ENCODE measurements around the gene ARHGDIB. TPM values are rescaled to one million over a fixed set of nuclear protein-coding genes. Genes with fewer than 3 reads are reported as not detected.

Gene ARHGDIB
- total and polyA plus RNA-seq, 2 of the 4 experiments (the other 2 are of a cell fraction) = 24.9 to 30.7 TPM

GRCh38 chr12:14892726-14893505 is 68.5 kb downstream of the ARHGDIB start:
- ChIA-PET CTCF (interaction anchor here (0.7 to 1.2 kb wide), 2 partner anchors 40 to 47 kb away, joined by 3 to 4 read pairs; no protein-coding TSS in a partner anchor), POLR2A (ENCODE audit: unreplicated experiment) (interaction anchor here (0.7 kb wide), 1 partner anchor 20 kb away, joined by 9 read pairs; no protein-coding TSS in a partner anchor)
- Histone ChIP-seq H4K5ac (ENCODE audit: low read depth, low read length) (no peak overlapping the region), H2BK20ac (ENCODE audit: low read depth, low read length) (no peak overlapping the region), H3K9ac (ENCODE audit: low read depth, low read length) (no peak overlapping the region), H2AK5ac (ENCODE audit: low read depth, low read length) (no peak overlapping the region), H3K4me1 (ENCODE audit: control insufficient read depth, insufficient read depth, low read length) (peaks cover 2% of the 10 kb centered on the region), H3K27me3 (ENCODE audit: control insufficient read depth, insufficient read depth, low read length) (peaks cover 4% of the 10 kb centered on the region), H2BK5ac (ENCODE audit: low read depth, low read length, poor library complexity, severe bottlenecking) (no peak overlapping the region), H3K9me1 (ENCODE audit: insufficient read depth, low read length) (no peaks in the 10 kb centered on the region), H3K36me3 (ENCODE audit: control insufficient read depth, insufficient read depth, low read length) (no peaks in the 10 kb centered on the region), H4K20me1 (ENCODE audit: insufficient read depth, low read length) (no peaks in the 10 kb centered on the region), H2AFZ (replicated peaks; ENCODE audit: low read length, poor library complexity) (no peak overlapping the region), H3K4ac (ENCODE audit: low read depth, low read length) (no peak overlapping the region), H2BK120ac (ENCODE audit: low read depth, low read length) (no peak overlapping the region), H4K8ac (ENCODE audit: low read depth in 2 of 2, low read length in 2 of 2) (no peak overlapping the region), H3K56ac (ENCODE audit: extremely low read depth, insufficient read depth, low read length) (no peak overlapping the region), H3K9me3 (ENCODE audit: control insufficient read depth, insufficient read depth, low read length) (no peaks in the 10 kb centered on the region), H3K14ac (replicated peaks; ENCODE audit: low read depth, low read length) (no peak overlapping the region), H3K79me1 (ENCODE audit: low read depth in 1 of 2, low read length in 2 of 2) (no peaks in the 10 kb centered on the region), H2AK9ac (replicated peaks; ENCODE audit: low read depth, low read length, poor library complexity) (no peak overlapping the region), H3K18ac (ENCODE audit: low read depth, low read length) (peak overlapping the region; percentile 2; the same call in 1 of the 2 replicates), H4K91ac (ENCODE audit: insufficient read depth, low read depth, low read length) (no peak overlapping the region), H3K4me3 (ENCODE audit: insufficient read depth, low read depth, low read length) (no peak overlapping the region), H3K4me2 (ENCODE audit: low read depth, low read length) (no peak overlapping the region), H2BK15ac (ENCODE audit: low read depth, low read length) (no peak overlapping the region), H3K23ac (ENCODE audit: low read depth, low read length) (no peak overlapping the region), H3K27ac (ENCODE audit: insufficient read depth, low read length) (no peak overlapping the region)
- ATAC-seq (ENCODE audit: low read depth) = 0 out of 2 replicates have a peak, but pooled peaks have one; percentile 33
- in situ Hi-C loops (cut with MboI; ENCODE audit: low sequenced_read_pairs) (no loop called here), dilution Hi-C loops (cut with HindIII; ENCODE audit: low sequenced_read_pairs, unreplicated experiment) (no loop called here), intact Hi-C loops (cut with micrococcal nuclease) (no loop called here)
- no TSS peak for BruUV-seq (replicated peaks)
- TF ChIP-seq MAZ (IDR thresholded peaks at IDR 0.05; ENCODE audit: borderline replicate concordance, low read depth, low read length) = no peak
- TF ChIP-seq CEBPB (IDR thresholded peaks at IDR 0.05; ENCODE audit: low read depth, low read length) = no peak
- TF ChIP-seq BHLHE40 (IDR thresholded peaks at IDR 0.05; ENCODE audit: low read depth, low read length) = no peak
- no peak for TF ChIP-seq ELK1 (IDR thresholded peaks at IDR 0.05; ENCODE audit: borderline replicate concordance, low read depth, low read length)
- no peak for TF ChIP-seq SMC3 (IDR thresholded peaks at IDR 0.05; ENCODE audit: low read depth, low read length)
- no peak for TF ChIP-seq RAD21 (IDR thresholded peaks at IDR 0.05; ENCODE audit: low read length)
- TF ChIP-seq, protein P1, sequence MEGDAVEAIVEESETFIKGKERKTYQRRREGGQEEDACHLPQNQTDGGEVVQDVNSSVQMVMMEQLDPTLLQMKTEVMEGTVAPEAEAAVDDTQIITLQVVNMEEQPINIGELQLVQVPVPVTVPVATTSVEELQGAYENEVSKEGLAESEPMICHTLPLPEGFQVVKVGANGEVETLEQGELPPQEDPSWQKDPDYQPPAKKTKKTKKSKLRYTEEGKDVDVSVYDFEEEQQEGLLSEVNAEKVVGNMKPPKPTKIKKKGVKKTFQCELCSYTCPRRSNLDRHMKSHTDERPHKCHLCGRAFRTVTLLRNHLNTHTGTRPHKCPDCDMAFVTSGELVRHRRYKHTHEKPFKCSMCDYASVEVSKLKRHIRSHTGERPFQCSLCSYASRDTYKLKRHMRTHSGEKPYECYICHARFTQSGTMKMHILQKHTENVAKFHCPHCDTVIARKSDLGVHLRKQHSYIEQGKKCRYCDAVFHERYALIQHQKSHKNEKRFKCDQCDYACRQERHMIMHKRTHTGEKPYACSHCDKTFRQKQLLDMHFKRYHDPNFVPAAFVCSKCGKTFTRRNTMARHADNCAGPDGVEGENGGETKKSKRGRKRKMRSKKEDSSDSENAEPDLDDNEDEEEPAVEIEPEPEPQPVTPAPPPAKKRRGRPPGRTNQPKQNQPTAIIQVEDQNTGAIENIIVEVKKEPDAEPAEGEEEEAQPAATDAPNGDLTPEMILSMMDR (conservative IDR thresholded peaks at IDR 0.05; ENCODE audit: low read depth, low read length) = no peak
- no peak for TF ChIP-seq RCOR1 (IDR thresholded peaks at IDR 0.05; ENCODE audit: insufficient replicate concordance, low read length)
- no CpG with 5 or more reads among the region's 7 CpGs for WGBS, 2 experiments (ENCODE audit: extremely low coverage in 2 of 2, insufficient read length in 1 of 2)
- peak; percentile 2 for DNase-seq
